Measurements from ENCODE around the gene ZNF219. TPM values are rescaled to one million over a fixed set of nuclear protein-coding genes. Genes with fewer than 3 reads are reported as not detected.

The ZNF219 gene
- total RNA-seq, 3 donors from 2014 or later = 32.4 to 62.2 (median 32.8) TPM

- no peaks in the 10 kb centered on the region for H3K27me3 ChIP-seq
- peak overlapping the region; percentile 16 to 98 for H3K27ac ChIP-seq
- H3K36me3 ChIP-seq = peaks cover 3% of the 10 kb centered on the region
- TF ChIP-seq POLR2A (IDR thresholded peaks at IDR 0.05) = no peak
- TF ChIP-seq CTCF (IDR thresholded peaks at IDR 0.05) = no peak
- TF ChIP-seq POLR2AphosphoS5 (IDR thresholded peaks at IDR 0.05) = no peak
- intact Hi-C loops (cut with DNase I; ENCODE audit: low total_unique reads) = no loop called here
- no peaks in the 10 kb centered on the region for H3K9me3 ChIP-seq
- DNase-seq (ENCODE audit: low spot score in 2 of 2) = no peak
- no peak overlapping the region for H3K4me3 ChIP-seq
- H3K4me1 ChIP-seq = peaks cover 0 to 5% of the 10 kb centered on the region in 2 donors
Observed at GRCh38 chr14:21095430-21096205, 2.8 kb downstream of the ZNF219 start.

DNA sequence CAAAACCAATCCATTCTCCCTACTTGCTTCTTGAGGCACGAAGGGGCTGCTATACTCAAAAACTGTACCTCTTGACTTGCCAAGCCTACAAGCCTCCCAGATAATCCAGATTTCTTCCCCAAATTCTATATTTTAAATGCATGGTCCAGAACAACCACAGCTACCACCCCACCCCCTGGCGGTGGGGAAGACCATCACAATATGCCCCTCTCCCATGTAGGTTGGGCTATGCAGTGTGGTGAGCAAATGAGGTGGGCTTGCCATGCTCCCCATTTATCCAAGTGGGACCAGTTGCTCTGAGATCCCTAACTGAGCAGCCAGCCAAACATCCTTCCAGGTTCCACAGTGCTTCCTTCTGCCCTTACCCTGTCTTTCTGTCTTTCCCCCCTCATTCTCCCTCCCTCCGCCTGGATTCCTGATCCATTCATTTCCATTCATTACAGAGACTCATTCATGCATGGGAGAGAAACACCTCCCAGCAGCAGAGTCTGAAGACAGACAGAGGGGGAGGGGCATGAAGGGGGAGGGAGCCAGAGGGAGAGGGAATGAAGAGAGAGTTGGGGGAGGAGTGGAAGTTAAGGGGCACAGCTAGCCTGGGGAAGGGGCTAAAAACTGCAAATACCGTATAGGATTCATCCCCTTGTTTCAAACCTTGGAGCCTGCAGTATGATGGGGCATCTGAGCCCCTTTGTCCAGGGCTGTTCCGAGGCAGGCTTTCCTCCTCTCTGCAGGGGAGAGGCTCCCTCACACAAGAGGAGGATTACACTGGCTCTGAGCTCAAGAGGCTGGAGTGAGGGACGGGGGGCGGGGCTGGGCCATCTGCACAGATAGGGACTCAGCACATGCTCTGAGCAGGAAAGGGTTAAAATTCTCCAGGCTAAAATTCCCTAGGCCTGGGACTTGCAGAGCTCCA, 4.4 kb downstream of the ZNF219 start:
- DNase-seq (ENCODE audit: low spot score in 2 of 2) = no peak
- Histone ChIP-seq H3K27ac (no peak overlapping the region), H3K4me3 (no peak overlapping the region), H3K36me3 (peaks cover 5% of the 10 kb centered on the region), H3K9me3 (no peaks in the 10 kb centered on the region), H3K4me1 (no peaks in the 10 kb centered on the region), H3K27me3 (no peaks in the 10 kb centered on the region)
- TF ChIP-seq CTCF (IDR thresholded peaks at IDR 0.05) (no peak), POLR2AphosphoS5 (IDR thresholded peaks at IDR 0.05) (no peak), POLR2A (IDR thresholded peaks at IDR 0.05) (no peak)
- intact Hi-C loops (cut with DNase I; ENCODE audit: low total_unique reads) = loop anchor here (5.0 kb wide), 1 partner anchor 77 kb away; no protein-coding TSS in a partner anchor

DNA sequence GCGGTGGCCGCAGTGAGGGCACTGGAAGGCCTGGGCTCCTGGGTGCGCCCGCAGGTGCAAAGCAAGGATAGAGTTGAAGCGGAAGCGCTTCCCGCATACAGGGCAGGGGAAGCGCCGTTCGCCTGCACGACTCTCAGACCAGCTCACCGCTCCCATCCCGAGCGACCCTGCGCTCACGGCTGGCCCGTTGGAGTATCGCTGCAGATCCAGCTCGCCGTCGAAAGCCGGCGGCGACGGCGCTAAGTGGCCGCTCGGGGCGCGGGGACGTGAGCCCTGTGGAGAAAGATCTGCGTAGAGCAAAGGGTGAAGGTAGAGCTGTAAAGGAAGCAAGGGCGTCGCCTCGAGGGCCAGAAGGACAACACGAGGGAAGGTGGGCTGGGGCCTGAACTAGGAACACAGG, 5.4 kb downstream of the ZNF219 start:
- Histone ChIP-seq H3K4me1 (no peaks in the 10 kb centered on the region), H3K4me3 (no peak overlapping the region), H3K9me3 (no peaks in the 10 kb centered on the region), H3K36me3 (peaks cover 5% of the 10 kb centered on the region), H3K27ac (peak overlapping the region in 1 of 2 donors; percentile 48), H3K27me3 (no peaks in the 10 kb centered on the region)
- no peak for DNase-seq (ENCODE audit: low spot score in 2 of 2)
- TF ChIP-seq CTCF (IDR thresholded peaks at IDR 0.05) (no peak), POLR2AphosphoS5 (IDR thresholded peaks at IDR 0.05) (no peak), POLR2A (IDR thresholded peaks at IDR 0.05) (no peak)
- intact Hi-C loops (cut with DNase I; ENCODE audit: low total_unique reads) = loop anchor here (5.0 kb wide), 1 partner anchor 76 kb away; no protein-coding TSS in a partner anchor

DNA sequence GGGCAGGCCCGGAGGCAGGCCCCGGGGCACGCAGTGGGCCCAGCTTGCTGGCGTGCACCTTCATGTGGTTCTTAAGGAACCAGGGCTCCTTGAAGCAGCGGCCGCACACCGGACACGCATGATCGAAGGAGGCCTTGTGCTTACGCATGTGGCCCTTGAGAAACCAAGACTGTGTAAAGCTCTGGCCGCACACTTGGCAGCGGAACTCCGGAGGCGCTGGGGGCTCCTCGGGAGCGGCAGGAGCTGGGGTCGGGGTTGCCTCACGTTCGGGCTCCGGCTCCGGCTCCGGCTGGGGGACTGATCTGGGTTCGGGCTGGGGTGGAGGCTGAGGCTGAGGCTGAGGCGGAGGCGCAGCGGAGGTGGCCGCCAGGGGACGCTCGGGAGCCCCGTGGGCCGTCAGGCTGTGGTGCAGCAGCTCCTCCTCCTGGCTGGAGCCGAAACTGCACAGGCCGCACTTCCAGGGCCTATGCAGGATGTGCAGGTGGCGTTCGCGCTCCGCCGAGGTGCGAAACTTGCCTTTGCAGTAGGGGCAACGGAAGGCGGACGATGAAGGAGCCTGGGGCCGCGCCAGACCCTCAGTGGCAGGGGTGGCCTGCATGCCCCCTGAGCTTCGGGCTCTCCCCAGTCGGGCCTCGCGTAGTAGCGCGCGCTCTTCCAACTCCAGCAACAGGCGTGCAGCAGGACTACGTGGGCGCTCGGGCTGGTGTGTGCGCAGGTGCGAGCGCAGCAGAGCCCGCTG, 6.0 kb downstream of the ZNF219 start:
- Histone ChIP-seq H3K27me3 (no peaks in the 10 kb centered on the region), H3K36me3 (peaks cover 5% of the 10 kb centered on the region), H3K27ac (peak overlapping the region; percentile 48 to 52), H3K9me3 (no peaks in the 10 kb centered on the region), H3K4me3 (no peak overlapping the region), H3K4me1 (no peaks in the 10 kb centered on the region)
- TF ChIP-seq CTCF (IDR thresholded peaks at IDR 0.05) = peak; percentile 99 to 100 (median 100)
- TF ChIP-seq POLR2A (IDR thresholded peaks at IDR 0.05) = no peak
- TF ChIP-seq POLR2AphosphoS5 (IDR thresholded peaks at IDR 0.05) = peak; percentile 53 to 72 (median 67)
- intact Hi-C loops (cut with DNase I; ENCODE audit: low total_unique reads) = loop anchor here (5.0 kb wide), 1 partner anchor 75 kb away; no protein-coding TSS in a partner anchor
- peak; percentile 71 to 84 for DNase-seq (ENCODE audit: low spot score in 2 of 2)

Data from breast epithelium (tissue), 4 donors.